A549 treated with AZD2906 at 1 μM for 4 hours (cell line): ENCODE results near the gene HLA-DQB2. TPM values are rescaled to one million over a fixed set of nuclear protein-coding genes. Genes with fewer than 3 reads are reported as not detected.

Experiments
- total RNA-seq: library from RNA; stranded (reverse); fragments of 200-300 nt; extraction: Qiagen RNA extraction; gene quantifications from 5 replicates; pipeline ENCODE4 v1.2.3, GENCODE V29; 2022

The HLA-DQB2 gene
- not detected in 5 replicates for total RNA-seq

DNA sequence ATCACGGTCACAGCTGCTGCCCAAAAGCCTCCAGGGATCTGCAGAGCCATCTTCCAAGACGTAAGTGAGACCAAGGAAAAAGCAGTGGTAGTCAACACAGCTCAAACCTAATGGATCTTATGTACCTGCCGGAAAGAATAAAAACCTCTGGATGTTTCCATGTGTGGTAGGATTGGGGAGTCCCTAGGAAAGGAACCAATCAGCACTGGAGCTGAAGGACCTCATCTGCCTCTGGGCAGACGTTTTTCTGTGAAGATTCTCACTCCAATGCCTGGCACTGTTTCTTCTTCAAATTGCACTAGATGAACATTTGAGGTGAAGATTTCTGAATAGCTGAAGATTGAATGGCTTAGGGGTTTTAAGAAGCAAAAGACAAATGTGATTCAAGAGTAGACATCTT is at the start of gene HLA-DQB2:
HLA-DQB2 (minus strand) TSS at position 112 of the 400 bp plus-strand sequence; CDS start at position 50, 62 bp downstream.

GRCh38 chr6:32741031-32741960 is 22.0 kb downstream of the HLA-DQB2 start, which contains the start of gene HLA-DQA2:
TSS of gene HLA-DQA2 (plus strand) at chr6:32741391. CDS start at chr6:32741444, 53 bp downstream.

Other genes starting within 250 kb of the HLA-DQB2 start
- not detected in 5 replicates for gene HLA-DRB5, start 233.2 kb downstream of the HLA-DQB2 start, total RNA-seq
- not detected in 5 replicates for gene HLA-DRB1, start 173.7 kb downstream of the HLA-DQB2 start, total RNA-seq
- not detected in 5 replicates for gene HLA-DQA1, start 126.1 kb downstream of the HLA-DQB2 start, total RNA-seq
- gene HLA-DQB1, start 96.9 kb downstream of the HLA-DQB2 start, total RNA-seq: not detected in 5 replicates
- gene HLA-DQA2, start 22.1 kb downstream of the HLA-DQB2 start, total RNA-seq: not detected in 5 replicates
- 0.05 to 0.14 TPM (median 0.12 TPM) in 4 of 5 replicates, not detected in the other for gene HLA-DOB, start 53.5 kb upstream of the HLA-DQB2 start, total RNA-seq
- gene TAP2, start 75.2 kb upstream of the HLA-DQB2 start, total RNA-seq: 14.8 to 21.1 TPM (median 17.8 TPM) in 5 replicates
- gene PSMB8, start 80.5 kb upstream of the HLA-DQB2 start, total RNA-seq: 18.4 to 21.4 TPM (median 19.4 TPM) in 5 replicates
- gene TAP1, start 90.2 kb upstream of the HLA-DQB2 start, total RNA-seq: 32.0 to 36.9 TPM (median 34.0 TPM) in 5 replicates
- 14.0 to 25.5 TPM (median 19.0 TPM) in 5 replicates for gene PSMB9, start 90.7 kb upstream of the HLA-DQB2 start, total RNA-seq
- 1.4 to 2.5 TPM (median 1.7 TPM) in 5 replicates for gene HLA-DMB, start 177.5 kb upstream of the HLA-DQB2 start, total RNA-seq
- 2.9 to 3.7 TPM (median 3.0 TPM) in 5 replicates for gene HLA-DMA, start 189.6 kb upstream of the HLA-DQB2 start, total RNA-seq
- 104 to 133 TPM (median 112 TPM) in 5 replicates for gene BRD2, start 205.1 kb upstream of the HLA-DQB2 start, total RNA-seq
- 0.05 TPM in 1 of 5 replicates, not detected in the others for gene HLA-DOA, start 246.1 kb upstream of the HLA-DQB2 start, total RNA-seq